Right ventricle myocardium superior (tissue), 1 donor: ENCODE results near the gene HYCC2. TPM values are rescaled to one million over a fixed set of nuclear protein-coding genes. Genes with fewer than 3 reads are reported as not detected.
A peak's percentile ranks its signal among the peaks of the same experiment; 100 is the strongest.
"Not testable (repeated sequence)": the region's sequence is repeated elsewhere in the genome, so short reads cannot be mapped to it uniquely, and the experiment has no call there.

Experiments used
- ATAC-seq: fragments of 200-7000 bp; cut with Tn5 transposase; one replicate; pipeline ENCODE4 v1.9.1; 2020; ENCODE audit warnings: mild to moderate bottlenecking; ENCODE audit not compliant: poor library complexity
- DNase-seq: peaks from one replicate; pipeline ENCODE4 v3.0.0-alpha.2; 2020
- intact Hi-C: fragments of 100-400 bp; cut with DNase I; formaldehyde crosslinking; loops from one replicate; pipeline ENCODE4 v1.11.2; 2022
- total RNA-seq: library from RNA; stranded (reverse); fragmentation: NEBNext Ultra II Directional; extraction: Animal tissue kit (Norgen Biotek cat#: 25700); gene quantifications from one replicate; pipeline ENCODE4 v1.2.1, GENCODE V29; 2021
- donor health status: DM: no; HTN: yes; CAD: no; lungs with severe emphysema.

HYCC2 gene
- total RNA-seq, 1 donor from 2014 or later: 12.0 TPM

DNA sequence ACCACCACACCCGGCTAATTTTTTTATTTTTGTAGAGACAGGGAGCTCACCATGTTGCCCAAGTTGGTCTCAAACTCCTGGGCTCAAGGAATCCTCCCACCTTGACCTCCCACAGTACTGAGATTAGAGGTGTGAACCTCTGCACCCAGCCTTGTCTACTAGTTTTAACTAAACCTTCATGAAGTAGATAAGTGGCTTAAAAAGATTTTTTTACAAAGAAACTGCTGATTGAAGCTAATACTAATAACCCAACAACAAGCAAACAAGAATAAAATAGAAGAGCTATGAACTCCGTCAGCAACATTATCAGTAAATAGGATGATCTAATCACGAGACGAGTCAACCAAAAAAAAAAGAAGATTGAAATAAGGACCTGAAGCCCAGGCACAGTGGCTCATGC is 19.1 kb upstream of the HYCC2 start:
- DNase-seq (no peak), ATAC-seq (no peak)
- intact Hi-C loops: no loop called here

DNA sequence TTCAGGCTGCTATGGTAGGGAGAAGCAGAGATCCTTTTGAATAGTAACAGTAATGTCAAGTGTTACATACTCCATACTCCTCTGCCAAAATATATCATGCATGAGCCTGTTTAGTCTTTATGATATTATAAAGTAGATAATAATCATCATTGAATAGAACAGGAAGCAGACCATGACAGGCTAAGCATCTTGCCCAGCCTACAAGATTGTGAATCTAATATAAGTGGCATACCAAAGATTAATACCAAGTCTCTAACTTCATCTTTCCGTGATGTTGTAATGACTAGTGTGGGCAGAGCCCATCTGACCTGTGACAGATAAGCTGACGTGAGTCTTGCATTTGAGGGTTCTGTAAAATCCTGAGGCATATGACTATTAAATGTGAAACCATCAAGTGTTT is 13.4 kb upstream of the HYCC2 start:
- intact Hi-C loops: no loop called here

DNA sequence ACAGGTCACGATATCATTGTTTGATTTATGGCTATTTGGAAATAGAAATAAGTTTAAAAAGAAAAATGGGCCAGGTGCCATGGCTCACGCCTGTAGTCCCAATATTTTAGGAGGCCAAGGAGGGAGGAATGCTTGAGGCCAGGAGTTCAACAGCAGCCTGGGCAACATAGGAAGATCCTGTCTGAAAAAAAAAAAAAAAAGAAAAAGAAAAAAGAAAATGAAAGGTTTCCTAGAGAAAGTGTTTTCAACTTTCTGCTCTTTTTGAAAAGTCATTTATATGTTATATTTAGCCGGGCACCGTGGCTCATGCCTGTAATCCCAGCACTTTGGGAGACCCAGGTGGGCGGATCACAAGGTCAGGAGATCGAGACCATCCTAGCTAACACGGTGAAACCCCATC is 3.5 kb upstream of the HYCC2 start:
- ATAC-seq (no peak), DNase-seq (no peak)
- intact Hi-C loops: loop anchor here (5.0 to 10.0 kb wide), 6 partner anchors 42 to 173 kb away; partner anchors contain the start of genes CFLAR and ORC2

More for the DNA sequence above, 13.4 kb upstream of the HYCC2 start:
- DNase-seq (no peak), ATAC-seq (no peak)

DNA sequence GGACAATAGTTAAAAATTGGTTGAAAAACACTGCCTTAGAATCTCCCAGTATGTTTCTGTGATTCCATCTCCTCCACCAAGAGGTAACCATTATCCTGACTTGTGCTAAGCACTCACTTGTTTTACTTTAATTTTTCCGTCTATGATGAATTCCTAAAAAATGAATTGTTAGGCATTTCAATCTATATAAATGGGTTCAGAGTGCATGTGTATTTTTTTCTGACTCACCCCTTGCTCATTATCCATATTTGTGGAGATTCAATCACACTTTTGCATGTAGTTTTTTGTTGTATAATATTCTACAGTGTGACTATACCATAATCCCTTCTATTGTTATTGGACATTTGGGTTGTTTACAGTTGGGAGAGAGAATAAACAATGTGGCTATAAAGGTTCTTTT is 1.6 kb upstream of the HYCC2 start:
- ATAC-seq (no peak), DNase-seq (no peak)
- intact Hi-C loops: loop anchor here (5.0 to 10.0 kb wide), 5 partner anchors 44 to 171 kb away; partner anchors contain the start of genes CFLAR and ORC2

DNA sequence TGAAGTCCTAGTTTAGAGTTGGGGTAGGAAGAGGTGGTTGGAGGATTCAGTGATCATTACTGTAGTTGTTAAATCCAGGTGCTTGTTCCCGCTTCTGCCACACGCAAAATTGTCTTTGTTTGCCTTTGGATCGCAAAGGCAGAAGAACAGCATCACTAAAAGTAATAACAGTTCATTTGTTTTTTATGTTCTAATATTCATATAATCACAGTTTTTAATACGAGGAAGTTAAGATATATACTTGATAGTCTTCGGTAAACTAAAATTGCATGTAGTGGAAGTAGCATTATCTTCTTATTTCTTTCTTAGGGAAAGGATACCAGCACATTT is 695 bp upstream of the HYCC2 start:
- DNase-seq (no peak), ATAC-seq (no peak)
- intact Hi-C loops: loop anchor here (5.0 to 10.0 kb wide), 5 partner anchors 45 to 170 kb away; partner anchors contain the start of genes CFLAR and ORC2

DNA sequence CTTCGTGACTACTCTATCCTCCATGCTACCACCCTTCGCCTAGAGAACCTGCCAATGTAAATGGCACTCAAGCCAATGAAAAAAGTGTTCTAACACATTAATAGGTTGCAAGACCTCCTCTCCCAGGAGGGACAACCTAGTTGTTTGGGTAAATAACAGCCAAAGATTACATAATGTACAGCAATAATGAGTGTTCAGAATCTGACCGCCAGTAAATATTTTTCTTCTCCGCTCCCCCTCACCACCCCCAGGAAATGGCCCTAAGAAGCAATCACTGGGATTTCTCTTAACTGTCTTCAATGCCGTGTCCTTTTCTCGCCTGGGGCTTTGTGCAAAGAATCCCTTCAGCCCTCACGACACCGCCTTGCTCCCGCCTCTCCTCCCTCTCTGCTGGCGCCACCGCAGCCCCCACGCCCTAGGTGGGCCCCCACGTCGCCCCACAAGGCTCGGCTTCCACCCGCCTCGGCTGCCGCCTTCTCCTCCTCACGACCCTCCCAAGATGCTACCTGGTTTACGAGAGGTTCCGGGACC is 458 bp downstream of the HYCC2 start:
- ATAC-seq (peak; percentile 12), DNase-seq (no peak)
- intact Hi-C loops: loop anchor here (5.0 to 10.0 kb wide), 5 partner anchors 46 to 169 kb away; partner anchors contain the start of genes CFLAR and ORC2

DNA sequence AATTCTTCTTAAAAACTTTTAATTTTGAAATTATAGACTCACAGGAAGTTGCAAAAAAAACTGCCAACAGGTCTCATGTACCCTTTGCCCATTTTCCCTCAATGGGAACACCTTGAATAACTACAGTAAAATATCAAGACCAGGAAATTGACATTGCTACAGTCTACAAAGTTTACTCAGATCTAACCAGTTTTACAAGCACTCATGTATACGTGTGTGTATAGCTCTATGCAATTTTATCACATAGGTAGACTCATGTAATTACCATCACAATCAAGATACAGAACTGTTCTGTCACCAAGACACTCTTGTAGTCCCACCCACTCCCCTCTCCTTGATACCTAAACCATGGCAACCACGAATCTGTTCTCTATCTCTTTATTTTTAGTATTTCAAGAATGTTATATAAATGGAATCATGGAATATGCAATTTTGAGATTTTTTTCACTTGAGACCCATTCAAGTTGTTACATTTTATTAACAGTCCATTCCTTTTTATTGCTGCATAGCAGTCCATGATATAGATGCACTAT is 6.6 kb downstream of the HYCC2 start:
- intact Hi-C loops: no loop called here
- ATAC-seq (no peak), DNase-seq (no peak)

- ATAC-seq, intact Hi-C loops, DNase-seq: not testable (repeated sequence)
Observed at GRCh38 chr2:201063516-201063915, 8.0 kb downstream of the HYCC2 start.

DNA sequence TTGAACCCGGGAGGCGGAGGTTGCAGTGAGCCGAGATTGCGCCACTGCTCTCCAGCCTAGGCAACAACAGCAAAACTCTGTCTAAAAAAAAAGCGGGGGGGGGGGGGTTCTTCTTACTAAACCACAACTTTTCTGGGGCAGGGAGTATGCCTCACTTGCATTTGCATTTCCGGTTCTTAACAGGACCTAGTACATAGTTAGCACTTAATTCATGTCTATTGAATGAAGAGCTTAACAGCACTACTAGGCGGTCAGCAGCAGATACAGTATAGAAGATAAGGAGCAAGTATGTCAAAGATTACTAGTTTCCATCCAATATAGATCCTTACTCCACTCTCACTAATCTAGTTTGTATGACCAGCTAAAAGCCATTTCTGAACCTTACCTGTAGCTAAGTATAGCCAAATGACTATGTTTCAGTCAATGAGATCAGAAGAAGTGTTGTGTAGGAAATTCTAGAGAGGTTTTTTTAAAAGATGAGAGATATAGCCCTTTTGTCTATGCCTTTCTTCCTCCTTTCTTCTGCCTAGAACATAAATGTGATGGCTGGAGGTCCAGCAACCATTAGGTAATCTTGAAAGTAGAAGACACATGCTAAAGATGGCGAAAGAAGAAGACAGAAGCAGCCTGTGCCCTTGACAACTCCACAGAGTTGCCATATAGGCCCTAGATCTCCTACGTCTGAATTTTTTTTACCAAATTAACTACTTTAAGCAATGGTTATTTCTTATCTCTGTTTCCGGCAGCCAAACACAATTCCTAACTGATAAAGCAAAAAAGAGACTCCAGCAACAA is 11.3 kb downstream of the HYCC2 start:
- intact Hi-C loops: no loop called here
- ATAC-seq (no peak), DNase-seq (no peak)

- intact Hi-C loops: no loop called here
- ATAC-seq (peak; percentile 55), DNase-seq (no peak)
Observed at GRCh38 chr2:201058914-201059313, 12.6 kb downstream of the HYCC2 start.

- no peak for DNase-seq
- peak; percentile 23 for ATAC-seq
- intact Hi-C loops: no loop called here
Observed at GRCh38 chr2:201057715-201058248, 13.7 kb downstream of the HYCC2 start.

- peak; percentile 30 for ATAC-seq
Observed at GRCh38 chr2:201057087-201057521, 14.4 kb downstream of the HYCC2 start.

GRCh38 chr2:201049455-201049854 is 22.0 kb downstream of the HYCC2 start:
- DNase-seq: no peak
- intact Hi-C loops: no loop called here
- ATAC-seq: no peak

More at GRCh38 chr2:201057087-201057521, 14.4 kb downstream of the HYCC2 start:
- intact Hi-C loops: no loop called here
- no peak for DNase-seq

GRCh38 chr2:201046881-201047280 is 24.6 kb downstream of the HYCC2 start:
- ATAC-seq (no peak), DNase-seq (no peak)
- intact Hi-C loops: no loop called here

GRCh38 chr2:201043050-201043449 is 28.4 kb downstream of the HYCC2 start:
- intact Hi-C loops: not testable (repeated sequence)

DNA sequence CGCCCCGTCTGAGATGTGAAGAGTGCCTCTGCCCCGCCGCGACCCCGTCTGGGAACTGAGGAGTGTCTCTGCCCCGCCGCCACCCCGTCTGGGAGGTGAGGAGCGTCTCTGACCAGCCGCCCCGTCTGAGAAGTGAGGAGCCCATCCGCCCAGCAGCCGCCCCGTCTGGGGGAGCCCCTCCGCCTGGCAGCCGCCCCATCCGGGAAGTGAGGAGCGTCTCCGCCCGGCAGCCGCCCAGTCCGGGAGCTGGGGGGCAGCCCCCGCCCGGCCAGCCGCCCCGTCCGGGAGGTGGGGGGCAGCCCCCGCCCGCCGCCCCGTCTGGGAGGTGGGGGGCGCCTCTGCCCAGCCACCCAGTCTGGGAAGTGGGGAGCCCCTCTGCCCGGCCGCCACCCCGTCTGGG is 29.0 kb downstream of the HYCC2 start:
- intact Hi-C loops, DNase-seq, ATAC-seq: not testable (repeated sequence)

More at GRCh38 chr2:201043050-201043449, 28.4 kb downstream of the HYCC2 start:
- not testable (repeated sequence) for ATAC-seq, DNase-seq

DNA sequence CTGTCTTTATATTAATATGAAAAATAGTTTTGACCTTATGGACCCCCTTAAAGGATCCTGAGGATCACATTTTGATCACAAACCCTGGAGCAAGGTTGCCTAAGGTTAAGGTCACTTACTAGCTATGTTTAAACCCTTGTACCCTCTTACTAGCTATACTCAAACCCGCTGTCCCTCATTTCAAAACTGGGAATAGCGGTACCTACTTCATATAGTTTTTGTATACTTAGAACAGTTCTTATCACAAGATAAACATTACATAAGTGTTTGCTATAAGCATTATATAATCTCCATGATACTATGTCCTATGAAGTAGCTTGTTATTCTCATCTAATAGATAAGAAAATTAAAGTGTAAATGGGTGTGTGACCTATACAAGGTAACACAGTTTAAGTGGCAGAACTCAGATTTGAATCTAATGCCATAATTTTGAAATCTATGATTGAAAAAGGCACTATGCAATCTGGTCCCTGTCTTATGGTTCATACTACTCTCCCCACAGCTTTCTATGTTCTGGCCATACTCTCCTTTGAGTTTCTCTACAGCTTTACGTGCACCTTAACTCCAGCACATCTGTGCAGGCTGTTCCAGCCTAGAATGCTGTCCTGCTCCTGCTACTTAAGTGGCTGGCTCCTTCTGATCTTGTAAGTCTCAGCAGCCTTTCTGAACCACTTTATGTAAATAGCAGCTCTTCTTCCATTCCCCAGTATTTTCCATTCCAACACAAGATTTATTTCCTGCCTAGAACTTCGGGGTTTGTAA is 30.4 kb downstream of the HYCC2 start:
- no peak for ATAC-seq
- intact Hi-C loops: no loop called here
- no peak for DNase-seq

- ATAC-seq: no peak
- DNase-seq: no peak
- intact Hi-C loops: no loop called here
Observed at GRCh38 chr2:201038855-201039254, 32.6 kb downstream of the HYCC2 start.

DNA sequence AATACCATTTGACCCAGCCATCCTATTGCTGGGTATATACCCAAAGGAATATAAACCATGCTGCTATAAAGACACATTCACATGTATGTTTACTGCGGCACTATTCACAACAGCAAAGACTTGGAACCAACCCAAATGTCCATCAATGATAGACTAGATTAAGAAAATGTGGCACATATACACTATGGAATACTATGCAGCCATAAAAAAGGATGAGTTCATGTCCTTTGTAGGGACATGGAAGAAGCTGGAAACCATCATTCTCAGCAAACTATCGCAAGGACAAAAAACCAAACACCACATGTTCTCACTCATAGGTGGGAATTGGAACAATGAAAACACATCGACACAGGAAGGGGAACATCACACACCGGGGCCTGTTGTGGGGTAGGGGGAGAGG is 33.1 kb downstream of the HYCC2 start:
- ATAC-seq, intact Hi-C loops, DNase-seq: not testable (repeated sequence)
